IMR-90 (cell line): Measurements from ENCODE around the gene UST. TPM values are rescaled to one million over a fixed set of nuclear protein-coding genes. Genes with fewer than 3 reads are reported as not detected.

ENCODE experiments used
- ATAC-seq: fragments of 200-7000 bp; cut with Tn5 transposase; 2 replicates; pipeline ENCODE4 v1.9.1; 2020; ENCODE audit warnings: low read depth, mild to moderate bottlenecking, moderate library complexity
- BruUV-seq: library from RNA; stranded (reverse); fragments of 400-500 nt; replicated peaks from 2 replicates; lab custom pipeline; 2021; lab: Mats Ljungman, UMichigan
- CTCF ChIA-PET: fragments of 300-600 bp; formaldehyde crosslinking; extraction: SDS; loops from one replicate; lab custom pipeline; 2021; ENCODE audit warnings: antibody characterized with exemption; lab: Yijun Ruan, JAX
- POLR2A ChIA-PET: fragments of 300-600 bp; sonication (Branson Sonifier 250); formaldehyde crosslinking; loops from one replicate; lab custom pipeline; 2022; ENCODE audit warnings: antibody characterized with exemption; ENCODE audit not compliant: unreplicated experiment; lab: Charles Lee
- DNase-seq: peaks from one replicate; pipeline ENCODE4 v3.0.0; 2013
- H2AFZ ChIP-seq: replicated peaks from 2 replicates; pipeline ENCODE3; 2013; ENCODE audit warnings: low read length, mild to moderate bottlenecking; ENCODE audit not compliant: poor library complexity
- H2AK5ac ChIP-seq: 2 replicates; pipeline ENCODE4 v1.6.1; 2013; ENCODE audit warnings: low read depth, low read length, inconsistent platforms
- H2AK9ac ChIP-seq: replicated peaks from 2 replicates; pipeline ENCODE3; 2013; ENCODE audit warnings: mild to moderate bottlenecking, low read depth, low read length, moderate library complexity; ENCODE audit not compliant: poor library complexity
- H2BK120ac ChIP-seq: 2 replicates; pipeline ENCODE4 v1.6.1; 2013; ENCODE audit warnings: low read depth, low read length, inconsistent platforms
- H2BK15ac ChIP-seq: 3 replicates; pipeline ENCODE4 v1.6.1; 2013; ENCODE audit warnings: low read depth, low read length, inconsistent platforms
- H2BK20ac ChIP-seq: 2 replicates; pipeline ENCODE4 v1.6.1; 2013; ENCODE audit warnings: low read depth, mild to moderate bottlenecking, inconsistent platforms, low read length, moderate library complexity
- H2BK5ac ChIP-seq: 2 replicates; pipeline ENCODE4 v1.6.1; 2013; ENCODE audit warnings: mild to moderate bottlenecking, low read depth, low read length, inconsistent platforms; ENCODE audit not compliant: poor library complexity, severe bottlenecking
- H3K14ac ChIP-seq: replicated peaks from 2 replicates; pipeline ENCODE4 v1.6.1; 2013; ENCODE audit warnings: low read depth, low read length, inconsistent platforms
- H3K18ac ChIP-seq: 2 replicates; pipeline ENCODE4 v1.6.1; 2013; ENCODE audit warnings: low read depth, low read length, control low read depth
- H3K23ac ChIP-seq: 2 replicates; pipeline ENCODE4 v1.6.1; 2013; ENCODE audit warnings: low read depth, low read length, inconsistent platforms
- H3K27ac ChIP-seq: 2 replicates; pipeline ENCODE4 v1.5.1; 2013; ENCODE audit warnings: mild to moderate bottlenecking, control low read depth, low read length; ENCODE audit not compliant: insufficient read depth
- H3K27me3 ChIP-seq: 2 replicates; pipeline ENCODE4 v1.6.1; 2013; ENCODE audit warnings: low read length; ENCODE audit not compliant: control insufficient read depth, insufficient read depth
- H3K36me3 ChIP-seq: 2 replicates; pipeline ENCODE4 v1.6.1; 2013; ENCODE audit warnings: low read length, mixed read lengths; ENCODE audit not compliant: control insufficient read depth, insufficient read depth
- H3K4ac ChIP-seq: 2 replicates; pipeline ENCODE4 v1.6.1; 2013; ENCODE audit warnings: low read depth, low read length, inconsistent platforms
- H3K4me1 ChIP-seq: 2 replicates; pipeline ENCODE4 v1.6.1; 2013; ENCODE audit warnings: low read length, mixed read lengths; ENCODE audit not compliant: control insufficient read depth, insufficient read depth
- H3K4me2 ChIP-seq: 2 replicates; pipeline ENCODE4 v1.6.1; 2013; ENCODE audit warnings: low read depth, mild to moderate bottlenecking, control low read depth, low read length, moderate library complexity
- H3K4me3 ChIP-seq: 2 replicates; pipeline ENCODE4 v1.5.1; 2013; ENCODE audit warnings: low read depth, mild to moderate bottlenecking, control low read depth, low read length, moderate library complexity; ENCODE audit not compliant: insufficient read depth
- H3K56ac ChIP-seq: 2 replicates; pipeline ENCODE4 v1.6.1; 2013; ENCODE audit warnings: low read length, inconsistent platforms; ENCODE audit not compliant: insufficient read depth; ENCODE audit errors: extremely low read depth
- H3K79me1 ChIP-seq, 2 experiments: 2 replicates each; pipeline ENCODE4 v1.6.1; 2013; ENCODE audit warnings: low read length in 2 of 2, inconsistent platforms in 1 of 2, low read depth in 1 of 2
- H3K9ac ChIP-seq: 2 replicates; pipeline ENCODE4 v1.6.1; 2013; ENCODE audit warnings: low read depth, low read length, control low read depth
- H3K9me1 ChIP-seq: 2 replicates; pipeline ENCODE4 v1.6.1; 2013; ENCODE audit warnings: low read length, inconsistent platforms; ENCODE audit not compliant: insufficient read depth
- H3K9me3 ChIP-seq: 2 replicates; pipeline ENCODE4 v1.6.1; 2013; ENCODE audit warnings: low read length; ENCODE audit not compliant: control insufficient read depth, insufficient read depth
- H4K20me1 ChIP-seq: 2 replicates; pipeline ENCODE4 v1.6.1; 2013; ENCODE audit warnings: low read length, inconsistent platforms; ENCODE audit not compliant: insufficient read depth
- H4K5ac ChIP-seq: 2 replicates; pipeline ENCODE4 v1.6.1; 2013; ENCODE audit warnings: mild to moderate bottlenecking, low read depth, low read length, control low read depth
- H4K8ac ChIP-seq, 2 experiments: 2 replicates each; pipeline ENCODE4 v1.6.1; 2013; ENCODE audit warnings: low read depth in 2 of 2, low read length in 2 of 2, control low read depth in 1 of 2, inconsistent platforms in 1 of 2
- H4K91ac ChIP-seq: 2 replicates; pipeline ENCODE4 v1.6.1; 2013; ENCODE audit warnings: low read depth, low read length, inconsistent platforms; ENCODE audit not compliant: insufficient read depth
- FOS ChIP-seq: fragments of 150-350 bp; IDR thresholded peaks from 2 replicates; pipeline ENCODE4 v1.6.1; 2016; ENCODE audit warnings: low read depth, low read length
- WGBS, 2 experiments: methylation state at CpG; one replicate each; pipeline versions ENCODE4 v1.1.5 to v1.1.7; 2013; ENCODE audit warnings: missing lambda C conversion rate in 2 of 2; ENCODE audit not compliant: insufficient read length in 1 of 2; ENCODE audit errors: extremely low coverage in 2 of 2; 5-methylcytosine and 5-hydroxymethylcytosine counted together
- dilution Hi-C: fragments of 300-500 bp; cut with HindIII; formaldehyde crosslinking; loops from one replicate; pipeline ENCODE4 v1.14.3; 2018; ENCODE audit warnings: low sequenced_read_pairs; ENCODE audit not compliant: unreplicated experiment
- in situ Hi-C: fragments of 300-500 bp; cut with MboI; formaldehyde crosslinking; loops from 3 replicates; pipeline ENCODE4 v1.14.3; 2019; ENCODE audit warnings: low sequenced_read_pairs, inconsistent platforms, mixed read lengths
- intact Hi-C: fragments of 100-400 bp; cut with micrococcal nuclease; formaldehyde crosslinking; loops from 2 replicates; pipeline ENCODE4 v1.10.0; 2022
- polyA plus RNA-seq, 3 experiments: library from polyadenylated mRNA; depleted of rRNA; stranded (reverse); fragments of >200 nt; gene quantifications; 2 replicates each; pipeline ENCODE4 v1.2.3, GENCODE V29; 2012; ENCODE audit warnings: low replicate concordance in 1 of 3
- total RNA-seq: library from RNA; depleted of rRNA; stranded (reverse); fragments of >200 nt; gene quantifications from 2 replicates; pipeline ENCODE4 v1.2.3, GENCODE V29; 2012

The UST gene
- total and polyA plus RNA-seq, 2 of the 4 experiments (the other 2 are of a cell fraction) = 7.7 to 13.8 TPM

DNA sequence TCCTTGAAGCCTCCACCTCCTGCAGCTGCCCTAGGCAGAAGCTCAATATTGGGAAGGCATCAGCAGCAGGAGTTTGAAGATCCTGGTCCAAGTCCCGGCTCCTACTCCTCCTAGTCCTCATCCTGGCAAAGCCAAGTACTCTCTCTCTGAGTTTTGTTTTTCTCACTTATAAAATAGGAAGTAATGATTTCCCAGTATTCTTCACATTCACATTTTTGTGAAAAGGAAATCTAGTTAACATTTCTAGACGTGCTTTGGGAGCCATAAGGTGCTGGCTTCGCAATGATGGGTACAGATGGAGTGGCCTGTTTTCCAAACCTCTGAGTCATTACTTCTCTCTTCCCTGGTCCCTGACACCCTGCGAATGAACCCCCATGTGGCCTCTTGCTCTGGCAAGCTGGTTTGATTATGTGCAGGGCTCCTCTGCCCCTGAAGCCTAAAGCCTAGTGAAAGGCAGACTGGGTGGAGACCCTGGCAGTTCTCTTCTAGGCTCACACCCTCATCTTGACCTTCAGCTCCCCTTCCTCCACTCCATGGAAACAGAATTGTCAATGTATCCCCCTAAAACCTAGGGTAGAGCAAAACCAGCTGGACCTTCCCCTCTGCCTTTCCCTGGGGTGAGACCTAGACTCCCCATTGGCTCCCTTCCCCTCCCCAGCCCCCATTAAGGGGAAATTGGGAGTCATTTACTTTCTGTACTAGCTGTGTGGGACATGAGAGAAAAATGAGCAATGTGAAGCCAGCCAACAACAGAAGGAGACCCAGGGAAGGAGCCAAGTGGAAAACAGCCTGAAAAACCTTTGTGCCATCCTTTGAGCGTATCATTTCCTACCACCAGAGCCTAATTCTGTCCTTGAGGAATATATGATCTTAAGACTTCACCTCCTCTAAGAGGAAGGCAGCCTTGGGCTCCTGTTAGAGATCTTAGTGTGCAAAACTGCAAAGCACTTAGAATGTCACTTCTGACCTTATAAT, 158.4 kb downstream of the UST start:
- Histone ChIP-seq H3K9ac (no peak overlapping the region), H2BK20ac (no peak overlapping the region), H2BK15ac (no peak overlapping the region), H3K27ac (no peak overlapping the region), H2AK5ac (no peak overlapping the region), H3K9me1 (no peaks in the 10 kb centered on the region), H4K20me1 (no peaks in the 10 kb centered on the region), H3K9me3 (no peaks in the 10 kb centered on the region), H3K56ac (no peak overlapping the region), H3K18ac (no peak overlapping the region), H3K4me1 (no peaks in the 10 kb centered on the region), H3K23ac (no peak overlapping the region), H3K36me3 (no peaks in the 10 kb centered on the region), H3K4ac (no peak overlapping the region), H3K4me3 (no peak overlapping the region), H4K5ac (no peak overlapping the region), H2BK120ac (no peak overlapping the region), H3K4me2 (no peak overlapping the region), H3K27me3 (no peaks in the 10 kb centered on the region), H4K91ac (no peak overlapping the region), H3K14ac (no peak overlapping the region), H2BK5ac (no peak overlapping the region), H4K8ac (no peak overlapping the region), H2AK9ac (no peak overlapping the region), H3K79me1 (no peaks in the 10 kb centered on the region), H2AFZ (no peak overlapping the region)
- ATAC-seq = no peak
- WGBS, 2 experiments = no CpG with 5 or more reads among the region's 5 CpGs
- in situ Hi-C loops (no loop called here), dilution Hi-C loops (no loop called here), intact Hi-C loops (no loop called here)
- ChIA-PET POLR2A (no interaction called here), CTCF (no interaction called here)
- DNase-seq = no peak
- no peak for TF ChIP-seq FOS
- no TSS peak for BruUV-seq
